Panc1 (cell line): ENCODE results near the gene CARMIL1.

Experiments used
- POLR2AphosphoS5 ChIP-seq: IDR thresholded peaks from 2 replicates; pipeline ENCODE4 v1.6.1; 2012; ENCODE audit warnings: mild to moderate bottlenecking, low read depth, low read length, moderate library complexity
- REST ChIP-seq, 2 experiments: IDR thresholded peaks; 2 replicates each; pipeline ENCODE4 v1.6.1; 2011 to 2012; ENCODE audit warnings: low read depth in 2 of 2, control low read depth in 1 of 2, low read length in 1 of 2, mild to moderate bottlenecking in 1 of 2, moderate library complexity in 1 of 2; ENCODE audit not compliant: insufficient read depth in 1 of 2
- TCF7L2 ChIP-seq: IDR thresholded peaks from 2 replicates; pipeline ENCODE4 v1.6.1; 2011; ENCODE audit warnings: mild to moderate bottlenecking, low read depth, low read length, inconsistent platforms
- TF ChIP-seq, protein P1 (sequence below): fragments of 450-650 bp; IDR thresholded peaks from 2 replicates; pipeline ENCODE4 v1.5.1; 2017; ENCODE audit warnings: mild to moderate bottlenecking

GRCh38 chr6:25365154-25365553 lies 86.0 kb downstream of the CARMIL1 start:
- TF ChIP-seq POLR2AphosphoS5 = no peak
- TF ChIP-seq, protein P1, sequence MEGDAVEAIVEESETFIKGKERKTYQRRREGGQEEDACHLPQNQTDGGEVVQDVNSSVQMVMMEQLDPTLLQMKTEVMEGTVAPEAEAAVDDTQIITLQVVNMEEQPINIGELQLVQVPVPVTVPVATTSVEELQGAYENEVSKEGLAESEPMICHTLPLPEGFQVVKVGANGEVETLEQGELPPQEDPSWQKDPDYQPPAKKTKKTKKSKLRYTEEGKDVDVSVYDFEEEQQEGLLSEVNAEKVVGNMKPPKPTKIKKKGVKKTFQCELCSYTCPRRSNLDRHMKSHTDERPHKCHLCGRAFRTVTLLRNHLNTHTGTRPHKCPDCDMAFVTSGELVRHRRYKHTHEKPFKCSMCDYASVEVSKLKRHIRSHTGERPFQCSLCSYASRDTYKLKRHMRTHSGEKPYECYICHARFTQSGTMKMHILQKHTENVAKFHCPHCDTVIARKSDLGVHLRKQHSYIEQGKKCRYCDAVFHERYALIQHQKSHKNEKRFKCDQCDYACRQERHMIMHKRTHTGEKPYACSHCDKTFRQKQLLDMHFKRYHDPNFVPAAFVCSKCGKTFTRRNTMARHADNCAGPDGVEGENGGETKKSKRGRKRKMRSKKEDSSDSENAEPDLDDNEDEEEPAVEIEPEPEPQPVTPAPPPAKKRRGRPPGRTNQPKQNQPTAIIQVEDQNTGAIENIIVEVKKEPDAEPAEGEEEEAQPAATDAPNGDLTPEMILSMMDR = no peak
- TF ChIP-seq REST (IDR thresholded peaks at IDR 0.05; ENCODE audit: insufficient read depth in 1 of 2, low read depth in 2 of 2, low read length in 1 of 2) = no peak
- no peak for TF ChIP-seq TCF7L2
